ENCODE results near the gene ZAR1L.

Gene ZAR1L

GRCh38 chr13:32254916-32255723, 60.0 kb downstream of the ZAR1L start:
- DNase-seq, result no peak

DNA sequence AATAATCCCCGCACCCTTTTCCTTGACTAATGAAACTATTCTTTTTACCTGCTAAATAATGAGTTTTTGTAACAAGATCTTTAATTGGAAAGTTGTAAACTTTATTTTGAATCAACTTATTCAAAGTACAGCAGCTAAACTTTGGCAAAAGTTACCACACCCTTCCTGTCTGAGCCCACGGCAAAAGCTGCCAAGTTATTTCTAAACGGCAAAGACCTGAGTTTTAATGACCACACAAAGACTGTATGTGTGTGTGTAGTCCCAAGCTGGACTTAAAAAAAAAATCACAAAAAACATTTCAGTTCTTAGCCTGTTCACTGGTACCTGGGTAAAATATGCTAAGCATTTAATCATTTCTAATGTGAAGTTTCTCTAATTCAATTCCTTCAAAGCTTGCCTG, 60.7 kb downstream of the ZAR1L start:
- DNase-seq, result no peak

GRCh38 chr13:32253911-32254399, 61.2 kb downstream of the ZAR1L start:
- DNase-seq, result no peak

Measured in DMS153 (cell line).